GM18526 (cell line): ENCODE measurements around the gene UBLCP1.

Source experiments
- POLR2A ChIP-seq: IDR thresholded peaks from 3 replicates; pipeline ENCODE4 v1.6.1; 2011; ENCODE audit not compliant: insufficient read length; ENCODE audit errors: extremely low read depth

The UBLCP1 gene

DNA sequence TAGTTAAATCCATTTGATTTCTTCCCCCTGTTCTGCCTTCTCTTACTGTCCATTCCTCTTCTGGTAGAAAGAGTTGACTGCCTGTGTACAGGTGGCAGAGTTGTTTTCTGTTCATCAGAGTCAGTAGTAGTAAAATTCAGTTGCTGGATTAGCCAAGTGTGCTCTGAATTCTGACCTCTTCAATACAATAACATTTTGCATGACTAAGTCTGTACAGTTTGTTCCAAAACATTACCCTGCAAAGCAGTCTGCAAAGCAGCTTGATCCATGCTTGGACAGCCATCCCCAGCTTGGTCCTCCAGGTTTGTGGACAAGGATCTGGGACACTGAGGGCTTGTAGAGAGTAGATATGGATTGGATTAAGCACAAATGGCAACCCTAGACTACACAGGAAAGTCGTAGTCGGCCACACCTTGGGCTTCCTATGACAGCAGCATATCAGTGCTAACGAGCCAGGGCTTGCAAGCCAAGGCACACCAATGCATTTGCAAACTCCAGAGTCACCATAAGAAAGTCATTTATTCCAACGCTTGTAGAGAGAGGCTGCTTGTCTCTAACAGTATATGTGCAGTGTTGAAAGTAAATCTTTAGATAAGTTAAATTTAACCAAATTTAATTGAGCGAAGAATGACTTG is 42.0 kb downstream of the UBLCP1 start:
- TF ChIP-seq POLR2A, result no peak

DNA sequence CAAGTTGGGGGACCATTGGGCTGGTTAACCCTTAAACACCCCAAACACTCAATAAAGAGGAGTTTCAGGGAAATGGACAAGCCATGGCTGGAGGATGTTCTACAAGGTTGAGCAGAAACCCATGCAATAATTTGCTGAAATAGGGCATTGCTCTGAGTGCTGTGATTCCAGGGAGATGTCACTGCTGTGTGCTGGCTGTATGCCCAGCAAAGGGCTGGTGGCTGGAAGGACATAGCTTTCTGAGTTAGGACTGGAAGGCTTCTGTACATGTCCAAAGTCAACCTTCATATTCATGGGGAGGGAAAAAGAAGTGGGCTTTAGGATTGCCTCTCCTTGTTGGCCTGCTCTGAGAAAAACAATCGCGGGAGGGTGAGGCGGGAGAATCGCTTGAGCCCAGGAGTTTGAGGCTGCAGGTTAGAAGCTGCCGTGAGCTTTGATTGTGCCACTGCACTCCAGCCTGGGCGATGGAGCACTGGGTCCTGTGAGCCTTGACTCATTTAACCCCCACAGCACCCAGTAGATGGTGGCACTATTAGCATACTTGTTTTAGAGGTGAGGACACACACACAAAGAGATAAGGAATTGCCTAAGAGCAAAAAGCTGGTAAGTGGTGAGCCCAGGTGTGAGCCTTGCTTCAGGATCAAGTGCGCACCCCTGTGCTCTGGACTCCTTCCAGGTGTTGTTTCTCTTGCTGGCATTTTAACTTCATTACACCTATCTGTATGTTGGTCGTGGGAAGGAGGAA is 46.8 kb downstream of the UBLCP1 start:
- TF ChIP-seq POLR2A, result no peak

DNA sequence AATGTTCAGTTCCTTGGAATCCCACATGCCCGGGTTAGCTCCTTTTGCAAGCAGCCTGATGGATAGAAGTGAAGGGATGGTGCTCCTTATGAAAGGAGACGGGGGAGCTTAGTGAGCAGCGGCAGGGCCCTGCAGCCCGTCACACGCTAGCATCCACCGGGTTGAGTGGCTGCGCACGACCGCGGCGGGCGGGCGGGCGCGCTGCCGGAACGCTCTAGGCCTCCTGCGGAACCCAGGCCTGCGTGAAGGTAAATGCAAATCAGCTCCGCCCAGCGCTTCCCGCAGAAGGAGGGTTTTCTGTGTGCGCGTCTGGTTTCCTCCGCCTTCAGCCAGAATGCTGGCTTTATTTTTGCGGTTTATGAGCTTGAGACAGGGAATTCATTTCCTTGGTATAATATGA is 47.4 kb downstream of the UBLCP1 start:
- TF ChIP-seq POLR2A, result no peak

DNA sequence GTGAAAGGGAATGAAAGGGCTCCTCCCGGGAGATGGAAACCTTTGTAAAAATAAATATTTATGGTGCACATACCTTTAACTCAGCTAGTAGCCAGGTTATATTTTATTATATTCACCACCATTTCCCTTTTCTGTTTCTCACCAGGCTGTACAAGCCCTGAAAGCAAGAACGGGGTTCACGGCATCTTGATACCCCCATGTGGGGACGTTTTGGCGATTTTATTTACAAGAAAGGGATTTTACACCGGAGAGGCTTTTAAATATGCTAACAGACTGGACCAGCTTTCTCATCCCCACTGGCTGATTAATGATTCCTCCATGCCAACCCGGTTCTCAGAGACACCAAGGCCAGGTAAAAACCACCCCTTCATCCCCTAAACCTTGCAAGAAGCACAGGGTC is 48.0 kb downstream of the UBLCP1 start:
- TF ChIP-seq POLR2A, result no peak

DNA sequence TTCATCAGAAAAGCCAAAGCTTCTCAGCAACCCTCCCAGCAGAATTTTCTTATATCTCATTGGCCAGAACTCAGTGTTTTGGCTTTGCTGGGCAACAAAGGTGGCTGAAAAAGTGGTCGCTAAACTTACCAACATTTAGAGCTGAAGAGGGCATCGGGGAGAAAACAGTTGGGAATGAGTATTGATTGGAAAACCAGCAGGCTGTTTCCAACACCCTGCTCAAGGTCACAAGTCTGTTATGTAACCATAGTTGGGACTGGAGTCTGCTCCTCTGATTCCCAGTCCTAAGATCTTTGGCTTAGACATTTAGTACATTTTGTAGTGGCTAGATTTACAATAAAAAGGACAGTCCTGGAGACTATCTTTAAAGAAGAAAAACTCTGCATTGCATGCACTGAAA is 50.1 kb downstream of the UBLCP1 start:
- no peak for TF ChIP-seq POLR2A

DNA sequence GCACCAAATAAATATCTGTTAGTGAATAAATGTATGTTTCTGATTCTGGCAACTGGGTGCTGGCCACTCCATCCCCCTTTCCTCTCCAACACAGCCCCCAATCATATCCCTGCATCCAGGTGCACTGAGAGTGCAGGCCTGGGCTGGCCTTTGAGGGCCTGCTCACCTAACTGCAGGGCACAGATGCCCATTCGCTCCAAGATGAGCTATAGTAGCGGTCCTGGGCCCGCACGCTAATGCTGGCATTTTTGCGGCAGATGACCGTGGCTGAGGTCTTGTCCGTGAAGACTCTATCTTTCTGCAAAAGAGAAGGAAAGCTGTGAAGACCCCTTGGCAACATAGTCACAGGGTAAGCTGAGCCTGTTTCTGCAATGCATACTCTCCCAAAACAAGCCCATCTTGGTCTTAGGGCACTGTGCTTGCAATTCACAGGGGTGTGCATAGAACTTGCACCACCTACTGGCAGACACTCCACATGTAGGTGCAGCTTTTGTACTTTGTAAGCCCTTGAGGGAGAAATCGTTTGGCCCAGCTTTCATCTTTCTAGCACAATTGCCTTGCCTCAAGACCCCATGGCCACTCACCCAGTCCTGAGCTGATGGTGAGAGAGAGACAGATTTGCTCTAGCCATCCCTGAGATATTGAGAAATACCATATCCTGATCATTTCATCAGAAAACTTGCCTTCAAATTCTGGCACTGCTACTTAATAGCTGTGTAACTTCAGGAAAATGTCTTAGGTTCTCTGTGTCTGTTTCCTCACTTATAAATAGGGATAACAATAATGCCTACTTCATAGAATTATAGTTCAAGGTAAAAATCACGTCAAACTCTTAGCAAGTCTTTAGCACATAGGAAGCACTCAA is 53.7 kb downstream of the UBLCP1 start:
- TF ChIP-seq POLR2A, result no peak

DNA sequence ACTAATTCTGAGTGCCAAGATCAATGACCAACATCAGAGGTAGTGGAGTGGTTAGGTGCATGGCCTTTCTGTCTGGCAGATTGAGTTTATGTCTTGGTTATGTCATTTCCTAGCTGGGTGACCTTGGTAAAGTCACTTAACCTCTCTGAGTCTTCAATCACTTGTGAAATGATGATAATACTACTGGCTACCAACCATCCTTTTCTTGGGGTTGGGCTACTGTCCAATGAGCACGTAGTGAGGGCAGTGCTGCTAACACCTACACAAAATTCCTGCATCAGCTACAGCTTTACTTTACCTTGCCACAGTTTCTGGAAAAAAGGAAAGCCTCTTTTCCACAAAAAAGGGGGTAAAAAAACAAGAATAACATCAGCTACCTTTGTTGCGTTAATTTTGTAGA is 54.8 kb downstream of the UBLCP1 start:
- TF ChIP-seq POLR2A, result no peak

DNA sequence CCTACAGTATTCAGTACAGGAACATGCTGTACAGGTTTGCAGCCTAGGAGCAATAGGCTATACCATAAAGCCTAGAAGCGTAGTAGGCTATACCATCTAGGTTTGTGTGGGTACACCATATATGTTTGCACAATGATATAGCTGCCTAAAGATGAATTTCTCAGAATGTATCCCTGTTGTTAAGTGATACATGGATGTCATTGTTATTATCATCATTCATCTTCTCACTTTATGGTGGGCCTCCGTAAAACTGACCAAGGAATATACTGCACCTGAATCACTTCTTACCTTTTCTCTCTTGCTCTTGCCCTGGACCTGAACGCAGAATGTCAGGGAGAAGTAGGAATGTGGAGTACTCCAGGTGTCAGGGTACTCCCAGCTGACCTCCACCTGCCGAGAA is 55.4 kb downstream of the UBLCP1 start:
- no peak for TF ChIP-seq POLR2A

DNA sequence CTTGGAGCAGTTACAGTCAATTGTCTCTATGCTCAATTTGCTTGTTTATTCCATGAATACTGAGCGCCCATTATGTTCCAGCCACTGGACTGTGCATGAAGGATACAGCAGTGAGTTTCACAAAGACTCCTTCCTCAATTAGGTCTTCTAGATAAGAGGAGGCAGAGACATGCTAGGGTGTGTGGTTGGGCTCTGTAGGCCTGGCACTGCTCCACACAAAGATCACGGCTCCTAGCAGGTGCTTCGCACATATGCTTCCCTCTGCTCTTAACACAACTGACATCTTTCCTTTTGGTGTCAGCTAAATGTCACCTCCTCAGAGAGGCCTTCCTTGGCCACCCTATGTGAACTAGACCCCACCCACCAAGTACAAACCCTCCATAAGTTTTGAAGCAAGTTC is 56.3 kb downstream of the UBLCP1 start:
- no peak for TF ChIP-seq POLR2A

DNA sequence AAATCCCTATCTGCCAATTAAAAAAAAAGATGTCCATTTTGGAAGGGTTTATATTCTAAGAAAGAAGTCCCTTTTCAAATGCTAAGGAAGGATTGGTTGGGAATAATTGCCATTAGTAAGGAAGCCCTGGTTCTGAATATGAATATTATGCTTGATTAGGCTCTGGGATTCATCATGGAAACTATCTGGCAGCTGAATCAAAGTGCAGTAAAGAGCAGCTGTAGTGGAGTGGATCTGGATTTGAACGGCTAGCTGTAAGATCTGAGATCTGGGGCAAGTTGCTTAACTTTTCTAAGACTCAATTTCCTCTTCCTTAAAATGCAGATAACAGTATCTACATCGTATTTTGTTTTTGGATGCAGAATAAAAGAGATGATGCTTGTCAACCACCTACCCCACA is 56.7 kb downstream of the UBLCP1 start:
- TF ChIP-seq POLR2A, result no peak

DNA sequence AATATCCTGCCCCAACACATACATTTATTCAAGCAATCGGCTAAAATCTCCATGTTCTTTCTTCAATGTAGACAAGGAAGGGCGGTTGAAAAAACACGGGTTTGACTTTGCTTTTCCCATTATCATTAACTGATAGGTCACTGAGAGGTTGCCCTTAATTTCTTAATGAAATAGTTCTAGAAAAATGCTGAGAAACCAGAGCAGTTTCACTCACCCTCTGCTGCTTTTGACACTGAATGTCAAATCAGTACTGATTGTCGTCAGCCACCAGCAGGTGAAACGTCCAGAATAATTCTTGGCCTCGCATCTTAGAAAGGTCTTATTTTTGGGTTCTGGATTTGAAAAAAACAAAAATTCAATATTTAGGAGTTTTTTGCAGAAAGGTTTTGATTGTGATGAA is 59.1 kb downstream of the UBLCP1 start:
- TF ChIP-seq POLR2A, result no peak

DNA sequence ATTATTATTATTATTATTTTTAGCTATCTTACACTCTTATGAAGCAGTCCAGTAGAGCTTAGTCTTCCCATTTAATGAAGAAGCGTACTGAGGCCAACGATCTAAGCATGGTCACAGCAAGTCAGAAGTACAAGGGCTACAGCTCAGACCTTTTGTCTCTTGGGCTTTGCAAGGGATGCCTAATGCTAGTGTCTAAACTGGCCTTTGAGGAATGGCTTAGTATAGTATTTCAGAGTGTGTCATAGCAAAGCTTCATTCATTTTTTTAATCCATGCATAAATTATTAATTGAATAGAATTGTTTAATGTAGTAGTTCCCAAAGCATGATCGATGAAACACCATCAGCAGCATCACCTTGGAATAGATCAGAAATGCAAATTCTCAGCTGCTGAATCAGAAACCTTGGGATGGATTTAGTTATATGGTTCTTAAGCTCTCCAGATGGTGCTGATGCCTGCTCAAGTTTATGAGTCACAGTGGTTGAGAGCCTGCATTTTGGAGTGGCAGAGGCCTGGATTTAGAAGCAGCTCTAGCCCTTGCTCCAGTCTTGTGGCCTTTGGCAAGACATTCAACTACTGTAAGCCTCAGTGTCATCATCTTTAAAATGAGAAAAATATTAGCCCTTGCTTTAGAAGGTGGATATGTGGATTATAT is 61.1 kb downstream of the UBLCP1 start:
- no peak for TF ChIP-seq POLR2A

DNA sequence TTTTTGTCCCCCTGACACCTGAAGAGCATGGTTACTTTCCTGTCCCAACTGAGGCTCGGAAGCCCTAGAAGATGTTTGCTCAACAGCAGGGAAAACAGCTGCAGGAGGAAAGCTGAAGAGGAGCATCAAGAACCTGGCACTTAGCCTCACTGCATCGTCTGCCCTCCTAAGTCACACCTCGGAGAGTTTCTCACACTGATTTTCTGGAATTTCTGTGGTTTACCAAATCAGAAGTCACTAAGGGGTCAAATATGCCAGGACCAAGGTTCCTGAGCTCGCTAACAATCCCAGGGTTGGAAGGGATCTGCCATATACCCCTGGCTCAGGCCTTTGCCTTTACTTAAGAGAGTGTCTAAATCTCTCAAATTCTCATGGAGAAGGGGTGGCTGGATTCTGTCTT is 61.9 kb downstream of the UBLCP1 start:
- no peak for TF ChIP-seq POLR2A

DNA sequence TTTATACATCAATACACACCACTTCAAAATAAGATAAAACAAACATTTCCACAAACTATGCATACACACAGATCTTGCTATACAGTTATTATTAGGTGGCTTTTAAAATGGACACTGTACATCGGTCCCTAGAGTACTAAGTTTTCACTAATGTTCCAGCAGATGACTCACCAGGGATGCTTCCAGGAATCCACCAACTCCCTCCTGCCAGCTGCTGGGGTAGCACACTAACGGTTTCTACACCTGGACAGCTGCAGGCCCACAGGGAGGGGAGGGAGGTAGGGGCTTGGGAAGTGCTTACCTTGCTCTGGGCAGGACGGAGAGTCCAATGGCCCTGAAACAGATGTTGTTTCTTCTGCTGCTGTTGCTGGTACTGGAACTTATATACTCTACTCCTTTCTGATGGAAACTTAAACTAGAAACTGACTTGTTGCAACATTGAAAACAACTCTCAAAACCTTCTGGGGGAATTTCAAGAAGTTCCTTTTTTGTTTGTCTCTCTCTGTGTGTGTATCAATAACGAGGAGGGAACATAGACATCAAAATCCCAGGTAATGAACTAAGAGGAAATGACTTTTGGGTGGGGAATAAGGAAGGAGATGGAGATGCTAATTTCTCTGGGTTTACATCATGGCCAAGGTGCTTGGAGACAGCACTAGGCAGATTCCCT is 67.2 kb downstream of the UBLCP1 start, which contains the start of gene IL12B:
IL12B (minus strand) TSS at position 357 of the 670 bp plus-strand sequence. CDS start 3,705 bp downstream, outside the sequence.
- TF ChIP-seq POLR2A, result no peak

DNA sequence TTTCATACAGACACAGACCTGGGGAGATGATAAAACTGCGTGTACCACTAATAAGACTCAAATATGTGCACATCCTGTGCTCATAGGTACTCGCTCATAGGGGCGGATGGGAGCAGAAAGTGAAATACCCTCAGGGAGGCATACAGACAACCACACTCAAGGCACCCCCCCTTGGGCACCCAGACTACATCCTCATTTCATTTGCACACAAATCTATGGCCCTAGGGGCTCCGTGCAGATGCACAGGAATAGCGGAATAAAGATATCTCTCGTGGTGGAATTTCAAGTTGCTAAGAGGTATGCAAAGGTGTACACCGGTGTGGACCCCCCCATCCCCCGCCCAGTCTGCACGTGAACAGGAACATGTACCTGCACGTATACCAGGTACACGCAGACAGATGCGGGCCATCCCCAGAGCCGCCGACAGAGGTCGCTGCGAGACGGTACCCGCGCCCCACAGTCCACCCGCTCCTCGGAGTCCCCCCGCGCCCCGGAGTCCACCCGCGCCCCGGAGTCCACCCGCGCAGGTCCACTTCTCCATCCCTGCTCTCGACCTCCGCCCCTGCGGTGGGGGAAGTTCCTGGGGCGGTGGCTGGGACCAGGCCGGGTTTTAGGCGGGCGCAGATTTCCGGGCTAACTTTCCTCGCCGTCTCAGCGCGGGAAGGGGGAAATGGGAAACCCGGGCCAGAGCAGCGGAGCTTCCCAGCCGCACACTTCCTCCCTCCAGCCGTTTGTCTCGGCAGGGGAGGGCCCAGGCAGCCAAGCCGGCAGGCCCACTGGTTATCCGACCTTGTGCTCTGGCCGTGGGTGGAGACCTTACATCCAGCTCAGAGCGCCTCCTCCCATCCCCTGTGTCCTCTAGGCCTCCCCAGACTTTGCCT is 68.2 kb downstream of the UBLCP1 start:
- no peak for TF ChIP-seq POLR2A
